Liver (tissue), 9 donors: Measurements from ENCODE around the gene PDE3B. TPM values are rescaled to one million over a fixed set of nuclear protein-coding genes. Genes with fewer than 3 reads are reported as not detected.
"Not testable (repeated sequence)": the region's sequence is repeated elsewhere in the genome, so short reads cannot be mapped to it uniquely, and the experiment has no call there.

Experiments
- DNase-seq: peaks from one replicate; pipeline ENCODE4 v3.0.0-alpha.2; 2017; ENCODE audit warnings: low spot score
- H3K27ac ChIP-seq, 2 donors: one replicate each; pipeline ENCODE4 v1.7.0; 2013; ENCODE audit warnings: inconsistent platforms in 2 of 2, low read length in 2 of 2, control low read depth in 1 of 2, low read depth in 1 of 2, mild to moderate bottlenecking in 1 of 2
- H3K27me3 ChIP-seq, 4 donors: one replicate each; pipeline versions ENCODE4 v1.6.1 to v1.7.0; 2013; ENCODE audit warnings: low read length in 3 of 4, inconsistent platforms in 1 of 4, mild to moderate bottlenecking in 1 of 4, moderate library complexity in 1 of 4; ENCODE audit not compliant: control insufficient read depth in 4 of 4, insufficient read depth in 4 of 4
- H3K36me3 ChIP-seq, 4 donors: one replicate each; pipeline versions ENCODE4 v1.6.1 to v1.7.0; 2013; ENCODE audit warnings: low read length in 3 of 4, mild to moderate bottlenecking in 3 of 4, low read depth in 1 of 4, moderate library complexity in 1 of 4; ENCODE audit not compliant: control insufficient read depth in 4 of 4, insufficient read depth in 3 of 4
- H3K4me1 ChIP-seq, 4 donors: one replicate each; pipeline versions ENCODE4 v1.6.1 to v1.7.0; 2013; ENCODE audit warnings: low read length in 3 of 4, mild to moderate bottlenecking in 3 of 4, moderate library complexity in 1 of 4; ENCODE audit not compliant: control insufficient read depth in 4 of 4, insufficient read depth in 4 of 4
- H3K4me3 ChIP-seq, 3 donors: one replicate each; pipeline versions ENCODE4 v1.6.1 to v1.7.0; 2013; ENCODE audit warnings: low read length in 3 of 3, control low read depth in 1 of 3, low read depth in 1 of 3, mild to moderate bottlenecking in 1 of 3
- H3K9ac ChIP-seq, 2 donors: one replicate each; pipeline ENCODE4 v1.7.0; 2013; ENCODE audit warnings: low read length in 2 of 2, mild to moderate bottlenecking in 2 of 2, moderate library complexity in 2 of 2, control low read depth in 1 of 2, low read depth in 1 of 2
- H3K9me3 ChIP-seq, 4 donors: one replicate each; pipeline versions ENCODE4 v1.6.1 to v1.7.0; 2013; ENCODE audit warnings: low read length in 3 of 4; ENCODE audit not compliant: control insufficient read depth in 4 of 4
- FOXA2 ChIP-seq: IDR thresholded peaks from 2 replicates; pipeline ENCODE4 v1.6.1; 2016; ENCODE audit warnings: antibody characterized with exemption
- HNF4A ChIP-seq, 2 donors: conservative IDR thresholded peaks; 2 replicates each; pipeline ENCODE4 v1.6.1; 2016; ENCODE audit warnings: antibody characterized with exemption in 2 of 2, mild to moderate bottlenecking in 2 of 2
- HNF4G ChIP-seq: IDR thresholded peaks from 2 replicates; pipeline ENCODE4 v1.6.1; 2016; ENCODE audit warnings: antibody characterized with exemption
- JUND ChIP-seq, 2 donors: IDR thresholded peaks; 2 replicates each; pipeline ENCODE4 v1.6.1; 2016; ENCODE audit warnings: antibody characterized with exemption in 2 of 2
- NR2F2 ChIP-seq: IDR thresholded peaks from 2 replicates; pipeline ENCODE4 v1.6.1; 2016; ENCODE audit warnings: antibody characterized with exemption
- RAD21 ChIP-seq, 2 donors: IDR thresholded peaks; 2 replicates each; pipeline ENCODE4 v1.6.1; 2016; ENCODE audit warnings: antibody characterized with exemption in 2 of 2, mild to moderate bottlenecking in 2 of 2
- SP1 ChIP-seq: IDR thresholded peaks from 2 replicates; pipeline ENCODE4 v1.6.1; 2018; ENCODE audit warnings: antibody characterized with exemption, mild to moderate bottlenecking
- TAF1 ChIP-seq: conservative IDR thresholded peaks from 2 replicates; pipeline ENCODE4 v1.6.1; 2016; ENCODE audit warnings: antibody characterized with exemption, mild to moderate bottlenecking
- YY1 ChIP-seq: IDR thresholded peaks from 2 replicates; pipeline ENCODE4 v1.6.1; 2016; ENCODE audit warnings: antibody characterized with exemption, mild to moderate bottlenecking
- WGBS: extraction: QIAGEN DNeasy Blood & Tissue Kit; methylation state at CpG from one replicate; pipeline ENCODE4 v1.1.7; 2013; 5-methylcytosine and 5-hydroxymethylcytosine counted together
- polyA plus RNA-seq, 2 donors: library from polyadenylated mRNA; stranded (reverse) in 1 of 2; unstranded in 1 of 2; fragments of 200-250 nt in 1 of 2; fragments of >200 nt in 1 of 2; fragmentation: Nextera tagmentation in 1 of 2; extraction: Ambion mirVana in 1 of 2; gene quantifications; one replicate each; pipeline versions ENCODE4 v1.2.1 to v1.2.3, GENCODE V29; 2013 to 2015
- total RNA-seq, 2 donors: library from RNA; depleted of rRNA; stranded (reverse); fragments of >200 nt; gene quantifications; one replicate each; pipeline ENCODE4 v1.2.3, GENCODE V29; 2014
- TF ChIP-seq, protein P1 (sequence below): IDR thresholded peaks from 2 replicates; pipeline ENCODE4 v1.6.1; 2016; ENCODE audit warnings: antibody characterized with exemption, mild to moderate bottlenecking
- TF ChIP-seq, protein P2 (sequence below): IDR thresholded peaks from 2 replicates; pipeline ENCODE4 v1.6.1; 2016; ENCODE audit warnings: antibody characterized with exemption
- TF ChIP-seq, protein P3 (sequence below): IDR thresholded peaks from 2 replicates; pipeline ENCODE4 v1.6.1; 2016; ENCODE audit warnings: antibody characterized with exemption
- TF ChIP-seq, protein P4 (sequence below): fragments of 150-350 bp; IDR thresholded peaks from 2 replicates; pipeline ENCODE4 v1.5.1; 2017; ENCODE audit warnings: improper control_type of control experiment, low read depth, low read length; ENCODE audit not compliant: missing input control
- TF ChIP-seq, protein P5 (sequence below): IDR thresholded peaks from 2 replicates; pipeline ENCODE4 v1.6.1; 2016; ENCODE audit warnings: antibody characterized with exemption
- donor health status: healthy.
- donor health status: healthy.
- donor health status: healthy.
- donor health status: healthy.
- donor health status: healthy.

The PDE3B gene
- total and polyA plus RNA-seq, 4 donors = 11.3 to 43.1 (median 21.7) TPM

DNA sequence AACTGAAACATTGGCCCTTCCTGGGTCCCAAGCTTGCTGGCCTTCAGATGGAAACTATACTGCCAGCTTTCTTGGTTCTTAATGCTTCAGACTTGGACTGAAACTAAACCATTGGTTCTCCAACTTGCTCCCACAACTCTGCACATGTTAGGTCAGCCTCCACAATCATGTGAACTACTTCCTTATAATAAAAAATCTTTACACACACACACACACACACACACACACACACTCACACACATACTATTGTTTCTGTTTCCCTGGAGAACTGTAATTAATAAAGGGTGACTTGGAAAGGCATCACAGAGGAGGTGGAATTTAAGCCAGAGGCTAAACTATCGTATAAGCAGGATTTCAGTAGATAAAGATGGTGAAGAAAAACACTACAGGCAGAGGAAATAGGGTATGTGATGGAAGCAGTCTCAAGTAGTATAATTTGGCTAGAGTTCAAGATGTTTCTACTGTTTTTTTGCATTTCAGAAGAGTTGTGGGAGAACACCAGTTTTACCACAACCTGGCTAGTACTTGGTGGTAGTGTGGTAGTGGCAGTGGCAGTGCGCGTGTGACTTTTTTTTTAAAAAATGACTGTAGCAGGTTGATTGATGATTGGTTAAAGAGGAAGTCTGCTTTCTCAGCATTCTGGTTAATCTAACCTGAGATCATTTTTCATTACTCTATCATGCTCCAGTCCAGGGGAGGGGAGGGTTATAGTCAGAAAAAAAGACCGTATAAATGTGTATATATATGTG, 70.1 kb downstream of the PDE3B start:
- no peaks in the 10 kb centered on the region for H3K4me1 ChIP-seq
- H3K27ac ChIP-seq = no peak overlapping the region
- no peak overlapping the region for H3K4me3 ChIP-seq
- no peaks in the 10 kb centered on the region for H3K36me3 ChIP-seq
- no peak overlapping the region for H3K9ac ChIP-seq
- TF ChIP-seq HNF4A (conservative IDR thresholded peaks at IDR 0.05) = no peak
- TF ChIP-seq RAD21 (IDR thresholded peaks at IDR 0.05) = no peak
- no peak for TF ChIP-seq HNF4G
- no peak for TF ChIP-seq TAF1
- WGBS = 79% methylated on average over 4 of the region's 4 CpGs
- DNase-seq = no peak
- no peaks in the 10 kb centered on the region for H3K27me3 ChIP-seq
- H3K9me3 ChIP-seq = no peaks in the 10 kb centered on the region

DNA sequence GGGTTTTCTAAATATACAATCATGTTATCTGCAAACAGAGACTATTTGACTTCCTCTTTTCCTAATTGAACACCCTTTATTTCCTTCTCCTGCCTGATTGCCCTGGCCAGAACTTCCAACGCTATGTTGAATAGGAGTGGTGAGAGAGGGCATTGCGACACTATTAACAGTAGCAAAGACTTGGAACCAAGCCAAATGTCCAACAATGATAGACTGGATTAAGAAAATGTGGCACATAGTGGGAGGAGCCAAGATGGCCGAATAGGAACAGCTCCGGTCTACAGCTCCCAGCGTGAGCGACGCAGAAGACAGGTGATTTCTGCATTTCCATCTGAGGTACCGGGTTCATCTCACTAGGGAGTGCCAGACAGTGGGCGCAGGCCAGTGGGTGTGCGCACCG, 72.1 kb downstream of the PDE3B start:
- not testable (repeated sequence) for H3K4me1 ChIP-seq, H3K4me3 ChIP-seq, DNase-seq, H3K9ac ChIP-seq, H3K36me3 ChIP-seq, H3K9me3 ChIP-seq, H3K27me3 ChIP-seq, H3K27ac ChIP-seq
- 83% methylated on average over 7 of the region's 11 CpGs for WGBS

DNA sequence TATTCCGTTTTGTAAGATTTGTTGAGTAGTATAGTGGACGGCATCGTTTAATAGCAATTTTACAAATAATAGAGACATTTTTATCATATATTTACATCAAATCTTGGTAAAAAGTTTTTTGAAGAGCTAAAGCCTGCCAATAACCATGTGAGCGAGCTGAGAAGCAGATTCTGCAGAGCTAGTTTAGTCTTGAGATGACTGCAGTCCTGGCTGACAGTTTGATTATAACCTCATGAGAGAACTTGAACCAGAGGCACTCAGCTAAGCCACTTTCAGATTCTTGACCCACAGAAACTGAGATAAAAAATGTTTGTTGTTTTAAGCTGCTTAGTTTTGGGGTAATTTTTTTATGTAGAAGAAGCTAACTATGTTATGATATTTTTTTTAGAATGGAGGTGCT, 78.9 kb downstream of the PDE3B start:
- Histone ChIP-seq H3K27ac (no peak overlapping the region), H3K9ac (no peak overlapping the region), H3K9me3 (no peaks in the 10 kb centered on the region), H3K36me3 (no peaks in the 10 kb centered on the region), H3K4me1 (no peaks in the 10 kb centered on the region), H3K4me3 (no peak overlapping the region), H3K27me3 (no peaks in the 10 kb centered on the region)
- WGBS = 90% methylated on average over 4 of the region's 4 CpGs
- DNase-seq = no peak
- TF ChIP-seq JUND (IDR thresholded peaks at IDR 0.05) (no peak), HNF4G (no peak), HNF4A (conservative IDR thresholded peaks at IDR 0.05) (no peak), YY1 (no peak), NR2F2 (no peak), RAD21 (IDR thresholded peaks at IDR 0.05) (no peak), FOXA2 (no peak), SP1 (no peak)
- TF ChIP-seq, protein P1, sequence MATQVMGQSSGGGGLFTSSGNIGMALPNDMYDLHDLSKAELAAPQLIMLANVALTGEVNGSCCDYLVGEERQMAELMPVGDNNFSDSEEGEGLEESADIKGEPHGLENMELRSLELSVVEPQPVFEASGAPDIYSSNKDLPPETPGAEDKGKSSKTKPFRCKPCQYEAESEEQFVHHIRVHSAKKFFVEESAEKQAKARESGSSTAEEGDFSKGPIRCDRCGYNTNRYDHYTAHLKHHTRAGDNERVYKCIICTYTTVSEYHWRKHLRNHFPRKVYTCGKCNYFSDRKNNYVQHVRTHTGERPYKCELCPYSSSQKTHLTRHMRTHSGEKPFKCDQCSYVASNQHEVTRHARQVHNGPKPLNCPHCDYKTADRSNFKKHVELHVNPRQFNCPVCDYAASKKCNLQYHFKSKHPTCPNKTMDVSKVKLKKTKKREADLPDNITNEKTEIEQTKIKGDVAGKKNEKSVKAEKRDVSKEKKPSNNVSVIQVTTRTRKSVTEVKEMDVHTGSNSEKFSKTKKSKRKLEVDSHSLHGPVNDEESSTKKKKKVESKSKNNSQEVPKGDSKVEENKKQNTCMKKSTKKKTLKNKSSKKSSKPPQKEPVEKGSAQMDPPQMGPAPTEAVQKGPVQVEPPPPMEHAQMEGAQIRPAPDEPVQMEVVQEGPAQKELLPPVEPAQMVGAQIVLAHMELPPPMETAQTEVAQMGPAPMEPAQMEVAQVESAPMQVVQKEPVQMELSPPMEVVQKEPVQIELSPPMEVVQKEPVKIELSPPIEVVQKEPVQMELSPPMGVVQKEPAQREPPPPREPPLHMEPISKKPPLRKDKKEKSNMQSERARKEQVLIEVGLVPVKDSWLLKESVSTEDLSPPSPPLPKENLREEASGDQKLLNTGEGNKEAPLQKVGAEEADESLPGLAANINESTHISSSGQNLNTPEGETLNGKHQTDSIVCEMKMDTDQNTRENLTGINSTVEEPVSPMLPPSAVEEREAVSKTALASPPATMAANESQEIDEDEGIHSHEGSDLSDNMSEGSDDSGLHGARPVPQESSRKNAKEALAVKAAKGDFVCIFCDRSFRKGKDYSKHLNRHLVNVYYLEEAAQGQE = no peak
- TF ChIP-seq, protein P2, sequence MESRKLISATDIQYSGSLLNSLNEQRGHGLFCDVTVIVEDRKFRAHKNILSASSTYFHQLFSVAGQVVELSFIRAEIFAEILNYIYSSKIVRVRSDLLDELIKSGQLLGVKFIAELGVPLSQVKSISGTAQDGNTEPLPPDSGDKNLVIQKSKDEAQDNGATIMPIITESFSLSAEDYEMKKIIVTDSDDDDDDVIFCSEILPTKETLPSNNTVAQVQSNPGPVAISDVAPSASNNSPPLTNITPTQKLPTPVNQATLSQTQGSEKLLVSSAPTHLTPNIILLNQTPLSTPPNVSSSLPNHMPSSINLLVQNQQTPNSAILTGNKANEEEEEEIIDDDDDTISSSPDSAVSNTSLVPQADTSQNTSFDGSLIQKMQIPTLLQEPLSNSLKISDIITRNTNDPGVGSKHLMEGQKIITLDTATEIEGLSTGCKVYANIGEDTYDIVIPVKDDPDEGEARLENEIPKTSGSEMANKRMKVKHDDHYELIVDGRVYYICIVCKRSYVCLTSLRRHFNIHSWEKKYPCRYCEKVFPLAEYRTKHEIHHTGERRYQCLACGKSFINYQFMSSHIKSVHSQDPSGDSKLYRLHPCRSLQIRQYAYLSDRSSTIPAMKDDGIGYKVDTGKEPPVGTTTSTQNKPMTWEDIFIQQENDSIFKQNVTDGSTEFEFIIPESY = no peak
- TF ChIP-seq, protein P3, sequence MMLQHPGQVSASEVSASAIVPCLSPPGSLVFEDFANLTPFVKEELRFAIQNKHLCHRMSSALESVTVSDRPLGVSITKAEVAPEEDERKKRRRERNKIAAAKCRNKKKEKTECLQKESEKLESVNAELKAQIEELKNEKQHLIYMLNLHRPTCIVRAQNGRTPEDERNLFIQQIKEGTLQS = no peak
- TF ChIP-seq, protein P4, sequence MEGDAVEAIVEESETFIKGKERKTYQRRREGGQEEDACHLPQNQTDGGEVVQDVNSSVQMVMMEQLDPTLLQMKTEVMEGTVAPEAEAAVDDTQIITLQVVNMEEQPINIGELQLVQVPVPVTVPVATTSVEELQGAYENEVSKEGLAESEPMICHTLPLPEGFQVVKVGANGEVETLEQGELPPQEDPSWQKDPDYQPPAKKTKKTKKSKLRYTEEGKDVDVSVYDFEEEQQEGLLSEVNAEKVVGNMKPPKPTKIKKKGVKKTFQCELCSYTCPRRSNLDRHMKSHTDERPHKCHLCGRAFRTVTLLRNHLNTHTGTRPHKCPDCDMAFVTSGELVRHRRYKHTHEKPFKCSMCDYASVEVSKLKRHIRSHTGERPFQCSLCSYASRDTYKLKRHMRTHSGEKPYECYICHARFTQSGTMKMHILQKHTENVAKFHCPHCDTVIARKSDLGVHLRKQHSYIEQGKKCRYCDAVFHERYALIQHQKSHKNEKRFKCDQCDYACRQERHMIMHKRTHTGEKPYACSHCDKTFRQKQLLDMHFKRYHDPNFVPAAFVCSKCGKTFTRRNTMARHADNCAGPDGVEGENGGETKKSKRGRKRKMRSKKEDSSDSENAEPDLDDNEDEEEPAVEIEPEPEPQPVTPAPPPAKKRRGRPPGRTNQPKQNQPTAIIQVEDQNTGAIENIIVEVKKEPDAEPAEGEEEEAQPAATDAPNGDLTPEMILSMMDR = no peak
- TF ChIP-seq, protein P5, sequence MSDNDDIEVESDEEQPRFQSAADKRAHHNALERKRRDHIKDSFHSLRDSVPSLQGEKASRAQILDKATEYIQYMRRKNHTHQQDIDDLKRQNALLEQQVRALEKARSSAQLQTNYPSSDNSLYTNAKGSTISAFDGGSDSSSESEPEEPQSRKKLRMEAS = no peak
